ENCODE results near the gene CNNM1. TPM values are rescaled to one million over a fixed set of nuclear protein-coding genes. Genes with fewer than 3 reads are reported as not detected.

Gene CNNM1
- total and polyA plus RNA-seq, 9 of the 15 experiments (the other 6 are each of a cell fraction or from before 2014, with no cell fraction given), result not detected

GRCh38 chr10:99329554-99330346 lies 594 bp downstream of the CNNM1 start:
- no TSS peak for BruUV-seq (replicated peaks)
- no peak overlapping the region for H3K27ac ChIP-seq (ENCODE audit: extremely low read depth, low read depth, low read length)
- POLR2A ChIA-PET, result no interaction called here
- TF ChIP-seq ZNF707 (CRISPR knock-in tag; conservative IDR thresholded peaks at IDR 0.05), result no peak
- no peak for TF ChIP-seq TFE3 (CRISPR knock-in tag; IDR thresholded peaks at IDR 0.05)
- no peak for TF ChIP-seq SLC30A9 (CRISPR knock-in tag; IDR thresholded peaks at IDR 0.05)
- no peak for TF ChIP-seq ZFP30 (CRISPR knock-in tag; IDR thresholded peaks at IDR 0.05; ENCODE audit: borderline replicate concordance)
- no peak for TF ChIP-seq MCM2 (IDR thresholded peaks at IDR 0.05; ENCODE audit: low read depth)
- no peak for TF ChIP-seq HMG20A (CRISPR knock-in tag; conservative IDR thresholded peaks at IDR 0.05)
- TF ChIP-seq CUX1 (CRISPR knock-in tag; IDR thresholded peaks at IDR 0.05), result no peak
- TF ChIP-seq HINFP (tag; conservative IDR thresholded peaks at IDR 0.05; ENCODE audit: low read depth), result no peak
- TF ChIP-seq ZNF408 (CRISPR knock-in tag; IDR thresholded peaks at IDR 0.05; ENCODE audit: low read depth), result no peak

More at GRCh38 chr10:99329554-99330346, 594 bp downstream of the CNNM1 start:
- H3K4me3 ChIP-seq, result no peak overlapping the region
- no peak overlapping the region for H2AFZ ChIP-seq (ENCODE audit: low read depth, low read length)
- no peak for ATAC-seq
- no peaks in the 10 kb centered on the region for H3K79me2 ChIP-seq (ENCODE audit: control insufficient read depth, insufficient read depth, low read length)
- CTCF ChIA-PET (ENCODE audit: low intra/inter-chr PET ratio), result no interaction called here
- FAIRE-seq, result no peak
- H3K9me3 ChIP-seq (replicated peaks; ENCODE audit: control insufficient read depth, insufficient read depth, low read depth, low read length), result no peaks in the 10 kb centered on the region
- in situ Hi-C loops (cut with MboI), result no loop called here
- H4K20me1 ChIP-seq (replicated peaks; ENCODE audit: control insufficient read depth, insufficient read depth, low read length), result no peaks in the 10 kb centered on the region
- 72% methylated on average over 21 of the region's 94 CpGs for WGBS (ENCODE audit: insufficient coverage, low coverage, missing lambda C conversion rate)
- peaks cover 0 to 12% of the 10 kb centered on the region in 2 experiments; a peak in 1 of 5 replicates for H3K4me1 ChIP-seq (replicated peaks in 1 of 2; ENCODE audit: control insufficient read depth in 2 of 2, insufficient read depth in 2 of 2, low read length in 2 of 2)
- H3K4me2 ChIP-seq (ENCODE audit: insufficient read depth, low read length), result no peak overlapping the region
- no peaks in the 10 kb centered on the region for H3K9me1 ChIP-seq (ENCODE audit: control insufficient read depth, insufficient read depth, low read length)
- DNase-seq (ENCODE audit: extremely low read depth in 1 of 4, low spot score in 3 of 4), result no peak
- no peak overlapping the region for H3K9ac ChIP-seq (ENCODE audit: insufficient read depth in 1 of 2, low read depth in 2 of 2, low read length in 2 of 2)
- no peaks in the 10 kb centered on the region for H3K36me3 ChIP-seq (ENCODE audit: control insufficient read depth, insufficient read depth, low read length)
- intact Hi-C loops (cut with micrococcal nuclease), result no loop called here
- H3K27me3 ChIP-seq (ENCODE audit: control insufficient read depth in 2 of 2, insufficient read depth in 2 of 2, low read length in 2 of 2), result peaks cover 0 to 13% of the 10 kb centered on the region in 2 experiments; a peak in 2 of 5 replicates
